GM18498 (cell line): ENCODE measurements around the gene PTPRC.

Experiments used
- ATAC-seq: cut with Tn5 transposase; IDR thresholded peaks from one replicate; pipeline ENCODE4 v1.9.1; 2021; ENCODE audit warnings: mild to moderate bottlenecking, moderate library complexity; ENCODE audit not compliant: unreplicated experiment

PTPRC gene

DNA sequence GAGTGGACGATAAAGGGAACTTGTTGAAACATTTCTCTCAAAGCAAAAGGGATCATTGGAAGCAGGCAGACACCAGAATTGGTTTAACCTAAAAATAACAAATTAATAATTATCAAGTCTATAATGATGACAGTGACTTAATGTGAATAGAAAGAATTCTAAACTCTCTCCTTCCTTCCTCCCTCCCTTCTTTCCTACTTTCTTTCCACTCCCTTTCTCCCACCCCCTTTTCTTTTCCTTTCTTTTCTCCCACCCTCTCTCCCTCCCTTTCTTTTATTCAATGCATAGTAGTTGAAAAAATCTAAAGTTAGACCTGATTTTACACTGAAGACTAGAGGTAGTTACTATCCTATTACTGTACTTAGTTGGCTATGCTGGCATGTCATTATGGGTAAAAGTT lies 55.7 kb downstream of the PTPRC start:
- ATAC-seq: no peak

DNA sequence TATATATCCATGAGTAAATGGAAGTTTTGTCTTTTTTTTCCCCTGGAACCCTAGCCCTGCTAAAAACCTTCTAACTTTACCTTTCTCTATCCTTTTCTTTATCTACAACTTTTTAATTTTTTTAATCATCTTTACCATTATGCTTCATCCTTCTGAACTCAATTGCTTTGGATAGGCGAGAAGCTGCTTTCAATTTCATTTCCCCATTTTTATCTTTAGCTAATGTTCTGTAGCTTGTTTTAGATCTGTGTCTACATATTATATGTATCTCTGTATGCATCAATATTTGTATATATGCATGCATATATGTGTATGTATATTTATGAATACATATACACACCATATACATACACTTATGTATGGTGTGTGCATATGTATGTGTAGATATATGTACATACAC lies 57.4 kb downstream of the PTPRC start:
- ATAC-seq: peak; percentile 75

DNA sequence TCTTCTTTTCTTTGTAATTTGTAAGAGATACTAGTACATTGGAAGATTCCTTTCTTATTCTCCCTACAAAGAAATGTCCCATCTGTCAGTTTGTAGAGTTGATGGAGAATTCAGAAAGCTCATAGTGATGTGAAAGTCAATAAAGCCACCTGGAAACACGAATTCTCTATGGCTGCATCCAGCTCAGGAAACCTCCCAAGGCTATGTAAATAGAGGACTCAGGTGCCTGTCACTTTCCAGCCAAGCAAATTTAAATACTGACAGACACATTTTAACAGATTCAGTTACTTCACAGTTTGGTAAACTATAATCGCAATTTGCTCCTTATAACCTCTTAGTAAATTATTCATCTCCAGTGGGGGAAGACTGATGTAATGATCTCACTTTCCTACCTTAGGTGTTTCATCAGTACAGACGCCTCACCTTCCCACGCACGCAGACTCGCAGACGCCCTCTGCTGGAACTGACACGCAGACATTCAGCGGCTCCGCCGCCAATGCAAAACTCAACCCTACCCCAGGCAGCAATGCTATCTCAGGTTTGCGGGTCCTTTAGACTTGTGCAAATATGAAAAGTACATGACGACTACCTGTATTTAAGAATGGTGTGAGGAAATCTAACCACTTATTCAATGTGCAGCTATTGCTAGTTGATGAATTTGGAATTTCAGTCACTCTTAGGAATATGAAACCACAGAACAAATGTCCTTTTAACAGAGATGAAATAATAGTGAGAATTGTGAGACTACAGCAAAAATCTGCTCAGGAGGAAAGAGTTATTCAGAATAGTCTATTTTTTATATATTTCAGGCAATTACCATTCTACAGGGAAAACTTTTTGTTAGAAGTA lies 60.6 kb downstream of the PTPRC start:
- ATAC-seq: no peak

DNA sequence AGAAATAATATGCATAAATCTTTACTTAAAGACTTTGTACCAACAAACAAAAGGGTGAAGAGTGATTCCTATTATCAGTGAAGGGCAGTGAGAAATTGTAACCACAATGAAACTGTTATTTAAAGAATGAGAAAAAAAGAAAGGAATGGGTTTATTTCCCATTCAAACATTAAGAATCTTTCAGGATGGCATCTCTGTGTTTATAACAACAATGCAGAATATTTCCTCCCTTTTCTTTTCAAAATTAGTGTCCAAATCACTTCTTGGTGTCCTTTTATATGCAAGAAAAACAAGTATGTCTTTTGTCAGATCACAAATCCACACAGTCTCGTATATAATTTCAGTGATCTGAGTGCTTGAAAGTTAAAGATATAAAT lies 61.2 kb downstream of the PTPRC start:
- no peak for ATAC-seq

DNA sequence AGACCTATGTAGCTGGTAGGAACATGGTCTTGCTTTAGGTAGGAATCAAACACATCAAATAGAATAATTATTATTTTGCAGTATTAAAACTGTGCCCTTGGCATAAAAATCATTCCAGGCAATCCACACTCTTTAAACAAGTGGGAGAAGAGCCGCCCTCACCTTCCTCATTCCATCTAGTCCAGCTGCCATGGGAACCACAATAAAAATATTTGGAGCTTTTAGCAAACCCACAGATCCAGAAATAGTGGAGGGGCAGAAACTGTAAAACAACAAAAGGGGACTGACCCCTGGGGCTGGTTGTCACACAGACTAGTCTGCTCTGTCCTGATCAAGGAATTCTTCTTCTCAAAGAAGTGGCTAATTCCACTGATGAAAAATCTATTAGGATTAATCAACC lies 61.6 kb downstream of the PTPRC start:
- no peak for ATAC-seq

DNA sequence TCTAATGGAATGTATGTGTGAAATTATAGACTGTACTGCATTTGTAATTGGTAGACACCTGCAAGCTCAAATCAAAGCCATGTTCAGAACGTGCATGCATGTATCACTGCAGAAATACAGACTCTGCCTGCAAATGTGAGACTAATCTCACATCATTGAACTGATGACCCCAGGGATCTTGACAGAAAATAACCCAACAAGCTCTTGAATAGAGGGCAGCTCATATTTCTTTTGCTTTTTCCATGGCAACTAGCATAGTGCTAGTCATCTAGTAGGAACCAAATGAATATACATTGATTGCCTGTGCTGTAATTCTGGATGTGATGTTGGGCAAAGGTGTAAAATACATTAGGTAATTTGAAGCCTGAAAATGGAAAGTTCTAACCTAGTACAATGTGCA lies 62.4 kb downstream of the PTPRC start:
- no peak for ATAC-seq

DNA sequence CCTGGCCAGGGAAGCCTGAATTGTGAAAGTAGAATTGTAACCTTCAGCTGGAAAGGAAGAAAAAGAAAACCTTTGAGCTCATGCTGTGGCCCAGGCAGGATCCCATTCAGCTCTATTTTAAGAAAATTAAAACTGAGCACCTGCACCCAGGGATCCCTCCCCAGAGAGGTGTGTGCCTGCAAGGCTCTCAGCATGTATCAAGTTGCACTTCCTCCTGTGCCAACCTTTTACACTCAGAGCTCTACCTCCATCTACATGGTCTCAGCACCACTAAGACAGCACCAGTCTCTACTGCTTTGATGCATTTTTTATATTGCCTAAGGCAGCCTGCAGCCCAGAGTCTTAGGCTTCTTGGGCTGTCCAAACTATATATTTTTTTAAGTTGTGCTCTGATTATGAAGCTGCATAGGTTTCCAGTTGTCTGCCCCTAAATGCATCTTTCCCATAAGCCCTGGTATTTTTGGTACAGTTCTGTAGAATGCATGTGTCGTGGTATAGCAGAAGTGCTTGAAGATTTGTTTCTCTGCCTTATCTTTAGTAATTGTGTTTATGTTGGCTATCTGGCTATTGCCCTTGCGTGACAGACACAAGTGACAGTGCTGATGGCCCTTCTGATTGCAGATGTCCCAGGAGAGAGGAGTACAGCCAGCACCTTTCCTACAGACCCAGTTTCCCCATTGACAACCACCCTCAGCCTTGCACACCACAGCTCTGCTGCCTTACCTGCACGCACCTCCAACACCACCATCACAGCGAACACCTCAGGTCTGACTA lies 63.1 kb downstream of the PTPRC start:
- ATAC-seq: no peak

DNA sequence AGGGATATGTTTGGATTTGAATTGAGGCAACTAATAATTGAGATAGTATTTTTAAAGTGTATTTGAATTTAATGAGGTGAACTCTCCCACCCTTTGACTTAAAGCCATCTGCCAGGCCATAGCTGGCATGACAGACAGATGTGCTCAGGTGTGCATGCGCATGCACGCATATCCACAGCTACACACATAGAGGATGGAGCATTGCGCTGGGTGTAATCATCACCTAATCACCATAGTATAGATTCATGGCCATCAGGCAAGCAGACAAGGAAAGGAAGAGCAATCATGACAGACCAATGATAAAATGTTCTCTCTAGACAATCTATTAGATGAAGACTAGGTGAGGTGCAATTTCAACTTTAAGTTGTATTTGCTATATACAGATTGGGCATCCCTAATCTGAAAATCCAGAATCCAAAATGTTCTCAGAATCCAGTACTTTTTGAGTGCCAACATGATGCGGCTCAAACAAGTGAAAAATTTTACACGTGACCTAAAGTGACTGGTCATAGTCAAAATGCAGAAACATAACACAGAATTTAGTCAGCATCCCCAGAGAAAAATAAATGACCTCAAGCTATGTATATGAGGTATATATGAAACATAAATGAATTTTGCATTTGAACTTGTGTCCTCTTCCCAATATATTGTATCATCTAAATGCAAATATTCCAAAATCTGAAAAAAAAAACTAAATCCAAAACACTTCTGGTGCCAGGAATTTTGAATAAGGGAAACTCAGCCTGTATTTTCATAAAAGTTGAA lies 70.1 kb downstream of the PTPRC start:
- no peak for ATAC-seq

DNA sequence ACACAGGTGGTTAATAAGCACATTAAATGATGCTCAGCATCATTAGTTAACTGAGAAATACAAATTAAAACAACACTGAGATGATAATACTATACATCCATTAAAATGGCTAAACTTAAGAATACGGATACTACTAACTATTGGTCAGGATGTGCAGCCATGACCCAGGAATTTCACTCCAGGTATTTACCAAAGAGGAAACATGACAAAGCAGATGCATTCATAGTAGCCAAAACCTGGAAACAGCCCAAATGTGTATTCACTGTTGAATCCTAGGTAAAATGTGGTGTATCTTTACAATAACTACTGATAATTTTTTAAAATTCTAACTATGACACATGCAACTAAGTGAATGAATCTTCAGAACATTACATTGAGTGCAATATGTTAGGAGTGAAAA lies 73.0 kb downstream of the PTPRC start:
- ATAC-seq: no peak

DNA sequence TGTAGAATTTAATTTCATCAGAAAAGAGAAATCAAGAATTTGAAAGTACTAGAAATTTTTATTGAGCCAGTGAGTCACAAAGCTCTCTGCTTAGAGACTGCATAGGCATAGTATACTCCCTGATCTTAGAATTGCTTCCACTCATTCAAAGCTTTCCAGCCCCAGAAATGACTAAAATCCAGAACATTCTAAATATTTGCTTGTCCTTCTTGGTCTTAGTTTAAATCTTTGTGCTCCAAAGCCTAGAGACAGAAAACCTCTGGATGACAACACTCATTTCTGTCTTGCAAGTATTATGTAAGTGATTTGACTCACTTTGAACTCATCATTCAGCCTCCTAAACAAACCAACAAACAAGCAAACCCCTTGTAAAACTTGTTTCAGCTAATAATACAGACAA lies 74.2 kb downstream of the PTPRC start:
- no peak for ATAC-seq

DNA sequence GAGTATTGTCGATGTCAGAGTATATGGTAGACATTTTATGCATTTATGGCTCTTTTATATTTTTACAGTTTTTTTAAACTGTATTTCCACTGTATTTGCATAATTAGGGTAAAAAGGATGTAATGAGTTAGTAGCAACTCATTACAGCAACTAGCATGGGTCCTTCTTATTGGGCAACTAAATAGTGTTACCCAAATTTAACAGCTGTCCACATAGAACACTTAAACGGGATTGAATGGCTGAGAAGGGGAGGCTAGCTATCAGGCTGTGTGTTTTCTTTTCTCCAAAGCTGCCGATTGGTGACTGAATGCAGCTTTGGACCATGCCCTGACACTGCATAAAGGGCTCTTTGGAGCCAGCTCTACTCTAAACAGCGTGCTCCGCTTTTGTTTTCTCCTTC lies 75.4 kb downstream of the PTPRC start:
- no peak for ATAC-seq

DNA sequence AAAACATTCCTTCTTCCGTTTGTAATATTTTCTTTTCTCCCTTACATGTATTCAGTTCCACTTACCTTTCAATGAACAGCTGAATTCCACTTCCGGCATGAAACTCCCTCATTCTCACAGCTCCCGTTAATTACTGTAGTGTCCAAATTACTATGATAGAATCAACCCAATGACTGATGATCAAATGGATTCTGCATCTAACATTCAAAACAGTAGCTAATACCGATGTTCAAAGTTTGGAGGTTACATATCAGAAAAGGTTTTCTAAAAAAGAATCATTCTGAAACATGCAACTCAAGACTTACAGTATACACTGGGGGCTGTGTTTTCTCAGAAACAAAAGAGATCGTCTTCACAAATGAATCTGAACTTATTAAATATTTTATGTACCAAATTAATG lies 77.2 kb downstream of the PTPRC start:
- ATAC-seq: no peak

DNA sequence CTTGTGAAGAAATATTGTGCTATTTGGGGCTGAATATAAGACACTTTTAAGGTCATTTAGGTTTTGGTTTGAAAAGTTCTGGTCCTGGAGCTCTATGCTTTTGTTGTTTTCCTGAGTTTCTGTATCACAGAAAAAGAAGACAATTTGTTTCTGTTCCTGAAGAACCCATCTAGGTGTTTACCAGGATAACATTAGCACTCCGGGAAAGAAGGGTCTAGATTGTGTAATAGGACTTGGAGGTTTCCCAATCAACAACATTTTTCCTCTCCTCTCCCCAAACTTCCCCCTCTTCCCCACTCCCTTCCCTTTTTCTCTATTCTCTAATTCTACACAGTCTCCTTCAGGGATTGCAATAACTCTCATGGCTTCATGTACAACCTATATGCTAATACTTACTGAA lies 78.7 kb downstream of the PTPRC start:
- ATAC-seq: no peak

DNA sequence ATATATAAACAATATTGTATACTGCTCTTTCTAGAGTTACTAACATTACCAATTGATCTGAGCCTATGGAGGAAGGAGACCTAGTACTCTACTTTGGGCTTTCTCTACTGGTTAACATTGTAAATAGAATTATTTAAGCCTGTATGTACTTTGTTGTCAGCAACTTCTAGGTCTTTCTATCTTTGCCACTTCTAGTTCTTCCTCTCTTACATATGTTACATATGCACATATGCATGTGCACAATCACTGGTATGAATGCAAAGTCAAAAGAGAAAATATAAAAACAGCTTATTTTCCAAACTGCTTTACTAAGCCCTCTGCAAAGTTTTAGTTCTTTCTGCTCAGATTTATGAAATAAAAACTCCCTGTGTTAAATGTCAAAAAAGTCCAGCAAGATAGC lies 84.3 kb downstream of the PTPRC start:
- no peak for ATAC-seq

DNA sequence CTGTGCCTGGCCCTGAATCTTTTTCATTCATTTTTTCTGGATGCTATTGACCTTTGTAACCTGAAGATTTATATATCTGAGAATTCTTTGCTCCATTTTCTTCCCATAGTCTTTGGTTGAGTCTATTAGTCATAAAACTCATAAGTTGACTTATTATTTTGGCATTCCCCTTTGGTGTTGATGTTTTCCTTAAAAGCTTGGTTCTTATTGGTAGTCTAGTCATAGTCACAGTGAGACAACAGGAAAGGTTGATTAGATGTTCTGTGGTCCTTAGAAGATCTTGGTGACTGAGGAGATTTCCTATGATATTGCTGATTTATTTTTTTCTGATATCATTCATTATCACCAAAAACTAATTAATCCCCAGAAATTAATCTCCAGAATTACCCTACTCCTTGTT lies 86.2 kb downstream of the PTPRC start:
- no peak for ATAC-seq

DNA sequence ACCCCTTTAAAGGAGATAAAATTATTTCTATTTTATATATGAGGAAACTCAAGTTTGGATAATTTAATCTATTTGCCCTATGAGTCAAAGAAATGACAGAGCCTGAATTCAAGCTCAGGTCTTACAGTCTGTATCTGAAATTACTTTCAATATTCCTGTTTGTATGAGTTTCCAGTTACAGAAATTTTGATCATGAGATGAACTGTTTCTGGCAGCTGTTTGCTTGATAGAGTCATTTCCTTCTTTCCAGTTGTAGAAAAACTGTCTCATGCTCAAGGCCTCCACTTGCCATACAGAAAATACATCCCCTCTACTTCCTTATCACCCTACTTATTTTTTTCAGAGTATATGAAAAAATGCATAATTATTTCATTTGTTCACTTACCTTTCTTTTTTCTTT lies 87.6 kb downstream of the PTPRC start:
- no peak for ATAC-seq

DNA sequence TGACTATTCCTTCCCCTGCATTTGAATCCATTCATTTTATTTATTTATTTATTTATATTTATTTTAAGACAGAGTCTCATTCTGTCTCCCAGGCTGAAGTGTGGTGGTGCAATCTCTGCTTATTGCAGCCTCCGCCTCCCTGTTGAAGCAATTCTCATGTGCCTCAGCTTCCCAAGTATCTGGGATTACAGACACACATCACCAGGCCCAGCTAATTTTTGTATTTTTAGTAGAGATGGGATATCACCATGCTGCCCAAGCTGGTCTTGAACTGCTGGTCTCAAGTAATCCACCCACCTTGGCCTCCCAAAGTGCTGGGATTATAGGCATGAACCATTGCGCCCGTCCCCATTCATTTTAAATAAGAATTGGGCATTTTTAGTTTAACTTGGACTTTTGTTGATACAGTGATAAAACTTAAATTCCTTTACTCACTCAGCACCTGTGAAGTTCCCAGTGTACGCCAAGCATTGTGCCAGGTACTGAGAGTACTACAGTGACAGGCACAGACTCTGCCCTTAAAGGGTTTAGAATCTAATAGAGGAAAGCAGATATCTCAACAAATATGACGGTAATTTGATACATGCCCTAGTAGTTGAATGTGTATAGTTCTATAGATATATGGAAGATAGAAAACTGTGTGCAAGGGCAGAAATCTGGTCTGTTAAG lies 90.5 kb downstream of the PTPRC start:
- no peak for ATAC-seq

DNA sequence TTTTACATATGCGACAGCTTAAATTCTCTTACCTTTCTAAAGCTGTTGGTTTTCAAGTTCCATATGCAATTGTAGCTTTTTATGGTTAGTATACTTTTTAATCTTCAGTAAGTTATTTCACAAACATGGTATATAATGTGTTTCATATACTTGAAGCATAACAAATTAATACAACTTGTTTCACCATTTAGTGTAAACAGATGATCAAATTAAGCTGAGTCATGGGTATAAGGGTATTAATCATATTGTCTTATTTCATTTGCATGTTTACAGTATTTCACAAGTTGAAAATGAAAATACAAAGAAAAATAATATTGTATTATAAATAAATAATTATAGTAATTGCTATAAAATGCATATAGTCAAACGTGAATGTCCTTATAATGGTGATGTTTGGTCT lies 92.1 kb downstream of the PTPRC start:
- ATAC-seq: no peak

DNA sequence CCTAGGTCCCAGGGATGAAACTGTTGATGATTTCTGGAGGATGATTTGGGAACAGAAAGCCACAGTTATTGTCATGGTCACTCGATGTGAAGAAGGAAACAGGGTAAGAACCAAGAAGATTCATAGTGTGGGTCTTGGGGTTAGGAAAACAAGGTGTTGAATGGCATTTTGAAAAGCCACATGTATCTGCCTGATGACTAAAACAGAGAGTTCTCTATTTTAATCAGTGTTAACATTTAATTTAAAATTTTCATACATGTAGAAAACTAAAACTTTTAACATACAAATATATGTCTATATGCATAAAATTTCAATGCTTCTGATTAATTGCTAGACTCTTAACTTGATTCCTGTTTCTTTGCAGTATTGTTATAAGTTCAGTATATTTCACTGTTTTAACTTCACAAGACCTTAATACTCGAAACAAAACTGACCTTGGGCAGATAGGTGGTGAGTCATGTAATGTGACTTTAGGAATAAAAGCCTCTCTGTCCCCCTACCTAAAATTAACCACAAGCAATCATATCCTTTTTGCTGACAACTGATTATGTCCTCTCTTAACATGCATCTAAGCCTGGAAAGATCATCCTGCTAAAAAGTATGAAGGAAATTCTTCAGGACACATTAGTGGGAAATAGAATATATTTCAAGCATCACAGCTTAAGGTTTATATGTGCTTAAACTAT lies 95.6 kb downstream of the PTPRC start:
- peak; percentile 92 for ATAC-seq

DNA sequence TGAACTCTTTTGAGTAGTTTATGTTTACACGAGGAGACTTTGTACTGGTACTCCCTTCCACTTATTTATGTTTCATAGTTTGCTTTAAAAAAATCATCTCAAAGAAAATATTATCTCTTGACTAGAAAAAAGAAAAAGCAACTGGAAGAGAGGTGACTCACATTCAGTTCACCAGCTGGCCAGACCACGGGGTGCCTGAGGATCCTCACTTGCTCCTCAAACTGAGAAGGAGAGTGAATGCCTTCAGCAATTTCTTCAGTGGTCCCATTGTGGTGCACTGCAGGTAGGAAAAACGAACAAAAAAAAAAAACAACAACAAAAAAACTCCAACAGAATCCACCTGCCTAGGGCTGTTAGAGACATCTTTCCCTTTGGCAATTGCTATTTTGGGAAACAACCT lies 102.9 kb downstream of the PTPRC start:
- no peak for ATAC-seq

DNA sequence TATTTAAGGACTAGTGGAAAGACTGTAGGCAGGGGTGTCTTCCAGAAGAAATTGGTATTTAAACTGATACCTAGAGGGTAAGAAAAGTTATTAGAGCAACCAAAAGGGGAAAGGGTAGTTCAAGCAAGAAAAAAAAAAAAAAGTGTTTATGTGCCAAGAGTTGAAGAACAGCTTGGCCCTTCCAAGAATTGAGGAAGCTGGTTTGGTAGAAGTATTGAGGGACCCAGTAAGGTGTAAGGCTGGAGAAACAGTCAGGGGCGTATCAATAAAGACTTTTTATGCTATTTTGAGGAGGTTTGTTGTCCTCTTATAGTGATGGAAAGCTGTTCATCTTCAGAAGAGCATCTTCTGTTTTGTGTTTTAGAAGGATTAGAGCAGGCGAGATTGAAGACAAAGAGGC lies 108.3 kb downstream of the PTPRC start:
- ATAC-seq: no peak
